C4-2B (cell line): ENCODE data around the gene DEK.

Experiments
- ZFX ChIP-seq: fragments of 450-650 bp; IDR thresholded peaks from 2 replicates; pipeline ENCODE4 v1.6.1; 2017
- TF ChIP-seq, protein P1 (sequence below): fragments of 450-650 bp; conservative IDR thresholded peaks from 2 replicates; pipeline ENCODE4 v1.5.1; 2017; ENCODE audit warnings: mild to moderate bottlenecking

DNA sequence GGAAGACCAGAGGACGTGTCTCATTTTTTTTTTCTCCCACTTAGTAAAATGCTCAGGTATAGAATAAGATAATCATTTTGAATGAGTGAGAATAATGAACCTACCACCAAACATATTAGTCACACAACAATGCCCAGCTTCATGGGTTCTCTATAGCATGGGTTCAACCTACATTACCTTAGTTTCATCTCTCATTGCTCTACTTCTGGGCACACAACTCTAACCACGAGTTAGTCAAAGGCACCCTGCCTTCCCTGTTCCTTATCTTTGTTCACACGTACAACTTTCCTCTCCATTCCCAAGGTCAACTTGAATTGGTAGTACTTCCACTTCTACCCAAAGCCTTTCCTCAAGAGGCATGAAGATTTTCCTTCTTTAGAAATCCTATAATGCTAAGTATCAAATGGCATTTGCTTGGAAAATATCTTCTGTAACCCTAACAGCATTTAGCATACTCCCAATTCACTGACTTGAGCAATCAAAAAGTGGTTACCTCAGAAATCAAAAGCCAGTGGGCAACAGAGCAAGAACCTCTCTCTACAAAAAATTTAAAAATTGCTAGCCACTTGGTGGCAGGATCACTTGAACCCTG is 20.9 kb downstream of the DEK start:
- TF ChIP-seq, protein P1, sequence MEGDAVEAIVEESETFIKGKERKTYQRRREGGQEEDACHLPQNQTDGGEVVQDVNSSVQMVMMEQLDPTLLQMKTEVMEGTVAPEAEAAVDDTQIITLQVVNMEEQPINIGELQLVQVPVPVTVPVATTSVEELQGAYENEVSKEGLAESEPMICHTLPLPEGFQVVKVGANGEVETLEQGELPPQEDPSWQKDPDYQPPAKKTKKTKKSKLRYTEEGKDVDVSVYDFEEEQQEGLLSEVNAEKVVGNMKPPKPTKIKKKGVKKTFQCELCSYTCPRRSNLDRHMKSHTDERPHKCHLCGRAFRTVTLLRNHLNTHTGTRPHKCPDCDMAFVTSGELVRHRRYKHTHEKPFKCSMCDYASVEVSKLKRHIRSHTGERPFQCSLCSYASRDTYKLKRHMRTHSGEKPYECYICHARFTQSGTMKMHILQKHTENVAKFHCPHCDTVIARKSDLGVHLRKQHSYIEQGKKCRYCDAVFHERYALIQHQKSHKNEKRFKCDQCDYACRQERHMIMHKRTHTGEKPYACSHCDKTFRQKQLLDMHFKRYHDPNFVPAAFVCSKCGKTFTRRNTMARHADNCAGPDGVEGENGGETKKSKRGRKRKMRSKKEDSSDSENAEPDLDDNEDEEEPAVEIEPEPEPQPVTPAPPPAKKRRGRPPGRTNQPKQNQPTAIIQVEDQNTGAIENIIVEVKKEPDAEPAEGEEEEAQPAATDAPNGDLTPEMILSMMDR = no peak
- TF ChIP-seq ZFX = no peak
